Activated T-helper 2 cell treated with anti-CD3 and anti-CD28 coated beads, Interferon-gamma antibody, Interleukin-2, Interleukin-4, amounts not matched to agents 10 μg/mL and 5 μg/mL and 100 μg/mL, durations not matched to agents 14 hours and 24 hours and 36 hours (primary cell): ENCODE results near the gene PRKCA. TPM values are rescaled to one million over a fixed set of nuclear protein-coding genes. Genes with fewer than 3 reads are reported as not detected.

ENCODE experiments used
- DNase-seq: peaks from one replicate; pipeline ENCODE4 v3.0.0; 2021; ENCODE audit warnings: low spot score
- H3K27ac Mint-ChIP-seq: one replicate; pipeline ENCODE4 v1.8.0; 2021; ENCODE audit warnings: mixed read lengths
- H3K27me3 Mint-ChIP-seq: one replicate; pipeline ENCODE4 v1.8.0; 2021; ENCODE audit warnings: low read depth, mixed read lengths
- H3K36me3 Mint-ChIP-seq: one replicate; pipeline ENCODE4 v1.8.0; 2021; ENCODE audit warnings: low read depth, mixed read lengths
- H3K4me1 Mint-ChIP-seq: one replicate; pipeline ENCODE4 v1.8.0; 2021; ENCODE audit warnings: low read depth, mixed read lengths
- H3K4me3 Mint-ChIP-seq: one replicate; pipeline ENCODE4 v1.8.0; 2021; ENCODE audit warnings: low read depth, mild to moderate bottlenecking, moderate library complexity, mixed read lengths
- H3K9me3 Mint-ChIP-seq: one replicate; pipeline ENCODE4 v1.8.0; 2021; ENCODE audit warnings: mixed read lengths
- intact Hi-C: fragments of 100-400 bp; cut with micrococcal nuclease; formaldehyde crosslinking; loops from one replicate; pipeline ENCODE4 v1.15.1; 2023
- total RNA-seq: library from RNA; stranded (reverse); gene quantifications from 2 replicates; pipeline ENCODE4 v1.2.3, GENCODE V29; 2022

PRKCA gene
- total RNA-seq, 1 donor from 2014 or later, result 268 TPM

DNA sequence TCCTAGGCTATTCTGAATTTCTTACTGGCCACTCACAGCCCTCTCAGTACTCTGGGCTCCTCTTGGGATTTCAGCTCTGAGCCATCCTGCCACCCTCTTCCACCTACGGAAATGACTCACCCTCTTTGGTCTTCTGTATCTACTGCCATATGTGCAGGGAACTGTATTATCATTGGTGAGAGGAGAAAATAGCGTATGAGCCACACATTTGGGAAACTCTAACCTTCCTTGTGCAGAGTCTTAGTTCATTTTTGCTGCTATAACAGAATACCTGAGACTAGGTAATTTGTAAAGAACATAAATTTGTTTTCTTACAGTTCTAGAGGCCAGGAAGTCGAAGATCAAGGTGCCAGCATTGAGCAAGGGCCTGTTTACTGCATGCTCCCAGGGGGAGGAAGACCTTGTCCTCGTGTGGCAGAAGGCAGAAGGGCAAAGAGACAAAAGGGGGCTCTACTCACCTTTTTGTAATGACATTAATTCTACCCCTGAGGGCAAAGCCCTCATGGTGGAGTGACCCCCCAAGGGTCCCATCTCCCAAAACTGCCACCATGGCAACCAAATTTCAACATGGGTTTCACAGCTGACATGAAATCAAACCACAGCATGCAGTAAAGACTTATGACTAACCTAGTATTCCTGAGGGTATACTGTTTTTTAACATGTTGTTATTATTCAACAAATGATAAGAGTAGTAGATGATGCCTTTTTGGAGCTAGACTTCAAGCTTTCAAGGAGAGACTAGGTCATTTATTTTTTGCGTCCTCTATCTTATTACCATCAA lies 191.8 kb downstream of the PRKCA start:
- Mint-ChIP-seq H3K36me3 (peaks cover 56% of the 10 kb centered on the region), H3K9me3 (no peaks in the 10 kb centered on the region), H3K27ac (peak overlapping the region; percentile 67), H3K4me1 (peaks cover 38% of the 10 kb centered on the region), H3K27me3 (no peaks in the 10 kb centered on the region), H3K4me3 (peak overlapping the region; percentile 2)
- DNase-seq, result no peak
- intact Hi-C loops, result loop anchor here (10.0 kb wide), 1 partner anchor 51 kb away; no protein-coding TSS in a partner anchor

GRCh38 chr17:66495035-66495434 lies 192.6 kb downstream of the PRKCA start:
- peaks cover 39% of the 10 kb centered on the region for H3K4me1 Mint-ChIP-seq

GRCh38 chr17:66496306-66496705 lies 193.9 kb downstream of the PRKCA start:
- H3K4me1 Mint-ChIP-seq, result peaks cover 36% of the 10 kb centered on the region
- no peak overlapping the region for H3K4me3 Mint-ChIP-seq
- no peak for DNase-seq
- H3K36me3 Mint-ChIP-seq, result peaks cover 62% of the 10 kb centered on the region
- no peak overlapping the region for H3K27ac Mint-ChIP-seq
- no peaks in the 10 kb centered on the region for H3K27me3 Mint-ChIP-seq
- intact Hi-C loops, result loop anchor here (10.0 kb wide), 1 partner anchor 48 kb away; no protein-coding TSS in a partner anchor
- H3K9me3 Mint-ChIP-seq, result no peaks in the 10 kb centered on the region

More at GRCh38 chr17:66495035-66495434, 192.6 kb downstream of the PRKCA start:
- Mint-ChIP-seq H3K4me3 (no peak overlapping the region), H3K27me3 (no peaks in the 10 kb centered on the region), H3K9me3 (no peaks in the 10 kb centered on the region), H3K36me3 (peaks cover 63% of the 10 kb centered on the region), H3K27ac (no peak overlapping the region)
- DNase-seq, result no peak
- intact Hi-C loops, result loop anchor here (10.0 kb wide), 1 partner anchor 50 kb away; no protein-coding TSS in a partner anchor

DNA sequence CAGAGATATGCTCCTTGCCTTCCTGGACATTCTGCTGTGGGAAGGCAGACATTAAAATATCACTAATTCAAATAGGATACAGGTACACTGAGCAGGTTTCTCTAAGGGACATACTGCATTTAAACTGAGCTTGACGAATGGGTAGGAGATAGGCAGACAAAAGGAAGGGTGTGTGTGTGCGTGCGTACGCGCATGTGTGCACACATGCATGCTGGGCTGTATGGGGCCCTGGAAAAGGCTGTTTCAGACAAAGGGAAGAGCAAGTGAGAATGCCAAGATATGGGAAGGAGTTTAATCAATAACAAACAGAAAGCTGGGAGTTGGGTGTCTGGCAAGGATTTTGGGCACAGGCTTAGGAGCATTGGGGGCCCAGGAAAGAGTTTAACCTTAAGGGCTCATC lies 196.2 kb downstream of the PRKCA start:
- no peaks in the 10 kb centered on the region for H3K27me3 Mint-ChIP-seq
- no peak for DNase-seq
- intact Hi-C loops, result loop anchor here (10.0 kb wide), 1 partner anchor 46 kb away; no protein-coding TSS in a partner anchor
- peaks cover 61% of the 10 kb centered on the region for H3K36me3 Mint-ChIP-seq
- H3K9me3 Mint-ChIP-seq, result no peaks in the 10 kb centered on the region
- H3K27ac Mint-ChIP-seq, result peak overlapping the region; percentile 25
- peaks cover 20% of the 10 kb centered on the region for H3K4me1 Mint-ChIP-seq
- H3K4me3 Mint-ChIP-seq, result no peak overlapping the region

GRCh38 chr17:66506641-66507040 lies 204.2 kb downstream of the PRKCA start:
- intact Hi-C loops, result no loop called here
- DNase-seq, result no peak
- Mint-ChIP-seq H3K27ac (peak overlapping the region; percentile 85), H3K27me3 (no peaks in the 10 kb centered on the region), H3K9me3 (no peaks in the 10 kb centered on the region), H3K4me3 (no peak overlapping the region), H3K36me3 (peaks cover 45% of the 10 kb centered on the region), H3K4me1 (peaks cover 56% of the 10 kb centered on the region)

DNA sequence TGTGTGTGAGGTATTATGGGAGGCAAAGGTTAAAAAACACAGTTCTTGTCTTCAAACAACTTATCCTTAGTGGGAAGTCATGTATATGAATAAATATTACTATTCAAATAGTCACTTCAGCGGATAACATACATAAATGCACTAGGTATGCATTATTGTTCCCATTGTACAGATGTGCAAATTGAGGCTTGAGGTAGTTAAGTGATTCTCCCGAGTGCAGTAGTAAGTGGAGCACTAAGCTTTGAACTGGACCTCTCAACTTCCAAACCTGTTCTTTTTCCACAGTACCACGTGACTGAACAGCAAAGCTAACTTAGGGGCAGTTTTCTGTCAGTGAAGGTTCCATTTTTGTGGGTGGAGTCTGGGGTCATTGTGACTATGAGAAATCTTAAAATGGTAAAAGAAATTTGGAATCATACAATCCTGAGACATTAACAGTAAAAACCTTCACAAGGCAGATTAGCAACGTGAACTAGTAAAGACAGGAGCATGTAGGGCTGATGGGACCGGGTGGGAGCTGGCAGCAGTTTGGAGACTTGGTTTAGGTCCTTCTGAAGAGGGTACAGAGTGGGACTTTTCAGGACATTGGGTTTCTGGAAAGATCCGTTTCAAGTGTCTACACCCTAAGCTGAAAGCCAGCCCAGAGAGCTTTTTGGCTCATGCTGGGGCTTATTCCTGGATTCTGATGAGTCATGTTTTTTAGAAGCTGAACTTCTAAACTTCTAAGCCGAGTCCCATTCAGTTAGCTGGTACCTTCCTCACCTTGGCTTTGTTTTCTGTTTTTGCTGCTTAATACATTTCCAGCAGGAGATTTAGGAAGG lies 204.9 kb downstream of the PRKCA start:
- intact Hi-C loops, result no loop called here
- H3K27me3 Mint-ChIP-seq, result no peaks in the 10 kb centered on the region
- H3K36me3 Mint-ChIP-seq, result peaks cover 43% of the 10 kb centered on the region
- no peaks in the 10 kb centered on the region for H3K9me3 Mint-ChIP-seq
- H3K27ac Mint-ChIP-seq, result peak overlapping the region; percentile 85
- H3K4me1 Mint-ChIP-seq, result peaks cover 60% of the 10 kb centered on the region
- no peak overlapping the region for H3K4me3 Mint-ChIP-seq
- DNase-seq, result no peak

DNA sequence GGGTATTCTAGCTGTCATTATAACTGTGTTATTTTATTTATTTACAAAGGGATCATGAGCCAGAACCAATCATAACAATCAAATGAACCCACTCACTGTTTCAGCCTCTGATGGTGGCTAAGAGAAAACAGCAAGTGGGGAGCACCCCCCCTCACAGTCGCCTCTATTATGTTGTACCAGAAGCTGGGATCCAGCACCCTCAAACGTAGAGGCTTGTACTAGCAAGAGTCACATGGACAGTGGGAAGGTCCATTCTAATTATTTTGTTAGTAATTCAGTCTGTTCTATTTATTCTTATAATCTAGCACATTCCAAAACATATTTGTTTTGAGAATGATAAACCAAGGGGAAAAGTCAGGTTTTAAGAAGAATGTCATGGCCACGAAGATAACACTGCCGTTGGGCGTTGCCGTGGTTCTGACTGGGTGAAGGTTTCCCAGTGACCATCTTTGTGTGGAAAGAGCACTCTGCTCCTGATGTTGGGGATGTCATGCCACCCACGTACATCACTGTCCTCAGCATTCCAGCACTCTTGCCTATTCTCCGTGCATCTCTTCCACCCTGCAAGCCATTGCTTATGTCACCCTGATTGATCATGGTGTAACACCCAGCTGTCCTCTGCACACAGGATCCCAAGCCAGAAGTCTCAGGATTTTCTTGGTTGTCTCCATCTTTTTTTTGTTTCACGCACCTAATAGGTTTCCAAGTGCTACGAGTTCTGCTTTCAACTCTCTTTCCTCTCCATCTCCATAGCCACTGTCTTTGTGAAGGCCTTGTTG lies 205.8 kb downstream of the PRKCA start:
- peaks cover 64% of the 10 kb centered on the region for H3K4me1 Mint-ChIP-seq
- intact Hi-C loops, result no loop called here

DNA sequence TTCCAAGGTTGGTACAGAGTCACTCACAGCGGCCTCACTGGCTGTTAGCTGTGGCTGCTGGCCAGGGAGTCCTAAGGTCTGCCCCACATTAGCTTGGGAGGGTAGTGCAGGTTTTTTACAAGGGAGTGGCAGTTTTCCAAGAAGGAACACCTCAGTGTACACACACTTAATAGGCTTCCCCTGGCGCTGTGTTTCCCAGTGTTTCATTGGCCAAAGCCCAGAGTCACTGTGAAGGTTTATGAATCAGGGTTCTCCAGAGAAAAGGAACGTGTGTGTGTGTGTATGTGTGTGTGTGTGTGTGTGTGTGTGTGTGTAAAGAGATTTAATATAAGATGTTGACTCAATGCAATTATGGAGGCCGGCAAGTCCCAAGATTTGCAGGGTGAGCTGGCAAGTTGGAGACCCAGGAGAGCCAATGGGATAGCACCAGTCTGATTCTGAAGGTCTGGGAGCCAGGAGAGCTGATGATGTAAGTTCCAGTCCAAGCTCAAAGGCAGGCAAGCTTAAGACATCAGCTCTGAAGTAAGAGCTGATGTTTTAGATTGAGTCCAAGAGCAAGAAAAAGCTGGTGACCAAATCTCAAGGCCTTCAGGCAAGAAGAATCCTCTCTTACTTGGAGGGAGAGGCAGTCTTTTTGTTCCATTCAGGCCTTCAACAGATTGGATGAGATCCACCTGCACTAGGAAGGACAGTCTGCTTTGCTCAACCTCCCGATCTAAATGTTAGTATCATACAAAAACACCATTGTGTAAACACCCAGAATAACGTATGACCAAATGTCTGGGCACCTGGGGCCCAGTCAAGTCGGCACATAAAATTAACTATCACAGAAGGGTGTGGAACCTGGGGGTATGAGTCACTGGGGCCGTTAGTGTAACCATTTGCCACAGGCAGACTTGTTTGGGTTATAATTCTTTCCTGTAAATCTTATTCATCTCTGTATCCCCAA lies 206.8 kb downstream of the PRKCA start:
- intact Hi-C loops, result loop anchor here (1.0 kb wide), 2 partner anchors 9 to 42 kb away; no protein-coding TSS in a partner anchor
- peaks cover 71% of the 10 kb centered on the region for H3K4me1 Mint-ChIP-seq
- no peaks in the 10 kb centered on the region for H3K9me3 Mint-ChIP-seq
- peaks cover 54% of the 10 kb centered on the region for H3K36me3 Mint-ChIP-seq
- H3K27me3 Mint-ChIP-seq, result no peaks in the 10 kb centered on the region
- peak overlapping the region; percentile 27 for H3K4me3 Mint-ChIP-seq
- peak; percentile 25 for DNase-seq
- H3K27ac Mint-ChIP-seq, result peak overlapping the region; percentile 92

More for the DNA sequence above, 205.8 kb downstream of the PRKCA start:
- no peaks in the 10 kb centered on the region for H3K27me3 Mint-ChIP-seq
- no peaks in the 10 kb centered on the region for H3K9me3 Mint-ChIP-seq
- peaks cover 48% of the 10 kb centered on the region for H3K36me3 Mint-ChIP-seq
- no peak overlapping the region for H3K4me3 Mint-ChIP-seq
- H3K27ac Mint-ChIP-seq, result peak overlapping the region; percentile 92
- no peak for DNase-seq

DNA sequence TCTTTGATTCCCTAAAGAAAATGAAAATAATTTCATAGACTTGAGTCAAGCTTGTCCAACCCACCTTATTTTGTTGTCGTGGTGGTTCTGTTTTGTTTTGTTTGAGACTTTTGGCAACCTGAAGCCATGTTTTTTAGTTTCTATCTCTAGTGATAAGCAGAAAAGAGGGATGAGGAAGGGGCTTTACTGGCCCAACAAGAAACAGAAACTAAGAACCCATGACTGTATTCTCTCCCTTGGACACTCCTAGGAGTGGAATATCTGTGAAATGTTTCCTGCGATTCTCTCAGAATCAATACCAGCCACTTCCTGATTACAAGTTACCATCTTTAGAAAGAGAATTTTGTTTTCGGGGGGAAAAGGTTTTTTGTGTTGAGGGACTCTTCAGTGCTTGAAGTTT lies 207.5 kb downstream of the PRKCA start:
- H3K9me3 Mint-ChIP-seq, result no peaks in the 10 kb centered on the region
- intact Hi-C loops, result loop anchor here (1.0 to 5.0 kb wide), 5 partner anchors 8 to 203 kb away; no protein-coding TSS in a partner anchor
- peak overlapping the region; percentile 27 for H3K4me3 Mint-ChIP-seq
- H3K36me3 Mint-ChIP-seq, result peaks cover 62% of the 10 kb centered on the region
- H3K27me3 Mint-ChIP-seq, result no peaks in the 10 kb centered on the region
- H3K4me1 Mint-ChIP-seq, result peaks cover 75% of the 10 kb centered on the region
- peak overlapping the region; percentile 92 for H3K27ac Mint-ChIP-seq
- DNase-seq, result no peak

DNA sequence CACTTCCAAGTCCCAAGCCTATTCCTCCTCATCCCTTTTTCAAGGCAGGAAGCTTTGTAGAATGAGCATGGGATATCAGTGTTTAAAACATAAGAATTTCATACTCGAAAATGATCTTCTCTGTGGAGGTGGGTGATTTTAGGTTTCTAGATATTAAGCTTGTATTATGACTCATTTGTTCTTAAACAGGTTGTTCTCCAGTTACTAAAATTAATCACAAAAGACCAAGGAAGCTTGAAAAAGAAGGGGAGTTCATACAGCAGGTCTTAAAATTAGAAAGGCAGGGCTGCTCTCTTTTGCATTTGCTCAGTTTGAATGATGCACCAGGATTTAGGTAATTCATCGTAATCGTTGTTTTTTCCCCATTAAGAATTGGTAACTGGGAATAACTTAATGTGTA lies 208.7 kb downstream of the PRKCA start:
- intact Hi-C loops, result loop anchor here (2.0 to 5.0 kb wide), 3 partner anchors 18 to 204 kb away; no protein-coding TSS in a partner anchor
- no peaks in the 10 kb centered on the region for H3K9me3 Mint-ChIP-seq
- peaks cover 77% of the 10 kb centered on the region for H3K4me1 Mint-ChIP-seq
- DNase-seq, result no peak
- no peaks in the 10 kb centered on the region for H3K27me3 Mint-ChIP-seq
- H3K4me3 Mint-ChIP-seq, result peak overlapping the region; percentile 9
- H3K27ac Mint-ChIP-seq, result peak overlapping the region; percentile 67
- H3K36me3 Mint-ChIP-seq, result peaks cover 69% of the 10 kb centered on the region

- Mint-ChIP-seq H3K36me3 (peaks cover 66% of the 10 kb centered on the region), H3K27ac (peak overlapping the region; percentile 69), H3K4me1 (peaks cover 70% of the 10 kb centered on the region), H3K4me3 (no peak overlapping the region), H3K27me3 (no peaks in the 10 kb centered on the region), H3K9me3 (no peaks in the 10 kb centered on the region)
- intact Hi-C loops, result loop anchor here (1.0 to 5.0 kb wide), 4 partner anchors 28 to 207 kb away; no protein-coding TSS in a partner anchor
- DNase-seq, result no peak
Observed at GRCh38 chr17:66514227-66514806, 211.9 kb downstream of the PRKCA start.
